Glutamatergic neuron (in vitro differentiated cells): Measurements from ENCODE around the gene STXBP5. TPM values are rescaled to one million over a fixed set of nuclear protein-coding genes. Genes with fewer than 3 reads are reported as not detected.

ENCODE experiments used
- DNase-seq: peaks from one replicate; pipeline ENCODE4 v3.0.0; 2022
- H3K27ac Mint-ChIP-seq: one replicate; pipeline ENCODE4 v1.8.0; 2020; ENCODE audit warnings: mild to moderate bottlenecking, mixed read lengths, inconsistent platforms; ENCODE audit not compliant: unreplicated experiment
- H3K27me3 Mint-ChIP-seq: one replicate; pipeline ENCODE4 v1.8.0; 2020; ENCODE audit warnings: mild to moderate bottlenecking, moderate library complexity, mixed read lengths, inconsistent platforms; ENCODE audit not compliant: unreplicated experiment
- H3K36me3 Mint-ChIP-seq: one replicate; pipeline ENCODE4 v1.8.0; 2020; ENCODE audit warnings: mild to moderate bottlenecking, mixed read lengths, inconsistent platforms; ENCODE audit not compliant: unreplicated experiment
- H3K4me1 Mint-ChIP-seq: one replicate; pipeline ENCODE4 v1.8.0; 2020; ENCODE audit warnings: mild to moderate bottlenecking, low read depth, mixed read lengths, inconsistent platforms; ENCODE audit not compliant: unreplicated experiment
- H3K4me3 Mint-ChIP-seq: one replicate; pipeline ENCODE4 v1.8.0; 2020; ENCODE audit warnings: mild to moderate bottlenecking, mixed read lengths, inconsistent platforms; ENCODE audit not compliant: unreplicated experiment
- H3K9me3 Mint-ChIP-seq: one replicate; pipeline ENCODE4 v1.8.0; 2020; ENCODE audit warnings: mild to moderate bottlenecking, moderate library complexity, mixed read lengths, inconsistent platforms; ENCODE audit not compliant: unreplicated experiment
- total RNA-seq: library from RNA; stranded (reverse); fragmentation: NEBNext Ultra II Directional; extraction: Animal tissue kit (Norgen Biotek cat#: 25700); gene quantifications from one replicate; pipeline ENCODE4 v1.2.1, GENCODE V29; 2021; ENCODE audit not compliant: unreplicated experiment
- TF ChIP-seq, protein P1 (sequence below): fragments of 200-600 bp; sonication (generic); IDR thresholded peaks from one replicate; pipeline ENCODE4 v1.5.0; 2021; ENCODE audit not compliant: partially characterized antibody, unreplicated experiment

The STXBP5 gene
- total RNA-seq, 1 donor from 2014 or later = 14.6 TPM

DNA sequence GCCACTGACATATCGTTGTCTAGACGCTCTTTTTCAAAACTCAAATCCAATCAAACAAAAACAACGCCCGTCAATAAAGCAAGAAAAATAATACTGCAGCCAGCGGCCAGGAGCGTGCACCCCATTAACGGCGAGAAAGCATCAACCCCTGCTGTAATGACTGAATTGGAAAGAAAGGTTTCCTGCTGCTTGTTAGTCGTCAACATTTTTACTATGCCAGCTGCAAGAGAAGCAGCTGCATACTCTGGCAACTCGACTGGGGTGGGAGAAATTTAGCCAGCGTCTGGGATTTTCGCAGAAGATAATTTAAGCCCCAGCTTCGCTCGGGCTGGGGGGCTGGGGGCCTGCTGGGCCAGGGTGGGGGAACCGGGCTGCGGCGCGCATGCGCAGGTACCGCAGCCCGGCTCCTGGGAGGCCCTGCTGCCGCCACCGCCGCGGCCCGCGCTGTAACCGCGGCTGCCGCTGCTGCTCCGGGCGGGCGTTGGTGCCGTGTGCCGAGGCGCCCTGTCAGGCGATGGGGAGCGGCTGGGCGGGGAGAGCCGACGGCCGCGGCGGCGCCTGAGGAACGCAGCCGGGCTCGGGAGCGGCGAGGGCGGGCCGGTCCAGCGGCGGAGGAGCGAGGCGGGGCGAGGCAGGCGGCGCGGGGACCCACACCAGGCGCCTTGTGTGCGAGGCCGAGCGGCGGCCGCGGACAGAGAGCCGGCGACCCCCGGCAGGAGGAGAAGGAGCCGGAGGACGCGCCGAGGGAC, 732 bp upstream of the STXBP5 start:
- peak; percentile 78 for DNase-seq
- peaks cover 7% of the 10 kb centered on the region for H3K4me1 Mint-ChIP-seq
- H3K27ac Mint-ChIP-seq = peak overlapping the region; percentile 98
- H3K4me3 Mint-ChIP-seq = peak overlapping the region; percentile 98
- no peaks in the 10 kb centered on the region for H3K36me3 Mint-ChIP-seq
- H3K9me3 Mint-ChIP-seq = peaks cover 13% of the 10 kb centered on the region
- peaks cover 11% of the 10 kb centered on the region for H3K27me3 Mint-ChIP-seq
- TF ChIP-seq, protein P1, sequence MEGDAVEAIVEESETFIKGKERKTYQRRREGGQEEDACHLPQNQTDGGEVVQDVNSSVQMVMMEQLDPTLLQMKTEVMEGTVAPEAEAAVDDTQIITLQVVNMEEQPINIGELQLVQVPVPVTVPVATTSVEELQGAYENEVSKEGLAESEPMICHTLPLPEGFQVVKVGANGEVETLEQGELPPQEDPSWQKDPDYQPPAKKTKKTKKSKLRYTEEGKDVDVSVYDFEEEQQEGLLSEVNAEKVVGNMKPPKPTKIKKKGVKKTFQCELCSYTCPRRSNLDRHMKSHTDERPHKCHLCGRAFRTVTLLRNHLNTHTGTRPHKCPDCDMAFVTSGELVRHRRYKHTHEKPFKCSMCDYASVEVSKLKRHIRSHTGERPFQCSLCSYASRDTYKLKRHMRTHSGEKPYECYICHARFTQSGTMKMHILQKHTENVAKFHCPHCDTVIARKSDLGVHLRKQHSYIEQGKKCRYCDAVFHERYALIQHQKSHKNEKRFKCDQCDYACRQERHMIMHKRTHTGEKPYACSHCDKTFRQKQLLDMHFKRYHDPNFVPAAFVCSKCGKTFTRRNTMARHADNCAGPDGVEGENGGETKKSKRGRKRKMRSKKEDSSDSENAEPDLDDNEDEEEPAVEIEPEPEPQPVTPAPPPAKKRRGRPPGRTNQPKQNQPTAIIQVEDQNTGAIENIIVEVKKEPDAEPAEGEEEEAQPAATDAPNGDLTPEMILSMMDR = no peak

DNA sequence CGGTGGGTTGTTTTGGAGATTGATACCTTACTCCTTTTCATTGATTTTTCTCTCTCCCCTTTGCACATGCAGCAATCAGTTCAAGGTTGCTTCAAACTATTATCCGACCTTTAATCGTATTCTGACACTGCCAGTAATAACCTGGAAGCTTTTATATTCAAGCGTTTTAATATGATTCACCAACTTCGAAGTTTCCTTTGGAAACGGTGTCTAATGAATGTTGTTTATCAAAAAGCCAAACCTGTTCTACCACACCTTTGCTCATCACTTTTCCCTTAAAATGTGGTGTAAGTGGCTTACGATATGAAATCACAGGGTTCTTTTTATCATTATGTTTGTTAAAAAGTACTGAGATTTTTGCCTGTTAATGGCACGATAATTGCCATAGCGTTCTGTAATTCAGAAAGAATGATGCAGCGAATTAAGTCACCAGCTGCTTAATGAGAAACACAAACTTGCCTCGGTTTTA, 660 bp downstream of the STXBP5 start:
- Mint-ChIP-seq H3K27me3 (peaks cover 11% of the 10 kb centered on the region), H3K9me3 (peaks cover 13% of the 10 kb centered on the region), H3K4me1 (peaks cover 7% of the 10 kb centered on the region), H3K36me3 (no peaks in the 10 kb centered on the region), H3K27ac (peak overlapping the region; percentile 95), H3K4me3 (peak overlapping the region; percentile 85)
- no peak for DNase-seq
- TF ChIP-seq, protein P1 = no peak

DNA sequence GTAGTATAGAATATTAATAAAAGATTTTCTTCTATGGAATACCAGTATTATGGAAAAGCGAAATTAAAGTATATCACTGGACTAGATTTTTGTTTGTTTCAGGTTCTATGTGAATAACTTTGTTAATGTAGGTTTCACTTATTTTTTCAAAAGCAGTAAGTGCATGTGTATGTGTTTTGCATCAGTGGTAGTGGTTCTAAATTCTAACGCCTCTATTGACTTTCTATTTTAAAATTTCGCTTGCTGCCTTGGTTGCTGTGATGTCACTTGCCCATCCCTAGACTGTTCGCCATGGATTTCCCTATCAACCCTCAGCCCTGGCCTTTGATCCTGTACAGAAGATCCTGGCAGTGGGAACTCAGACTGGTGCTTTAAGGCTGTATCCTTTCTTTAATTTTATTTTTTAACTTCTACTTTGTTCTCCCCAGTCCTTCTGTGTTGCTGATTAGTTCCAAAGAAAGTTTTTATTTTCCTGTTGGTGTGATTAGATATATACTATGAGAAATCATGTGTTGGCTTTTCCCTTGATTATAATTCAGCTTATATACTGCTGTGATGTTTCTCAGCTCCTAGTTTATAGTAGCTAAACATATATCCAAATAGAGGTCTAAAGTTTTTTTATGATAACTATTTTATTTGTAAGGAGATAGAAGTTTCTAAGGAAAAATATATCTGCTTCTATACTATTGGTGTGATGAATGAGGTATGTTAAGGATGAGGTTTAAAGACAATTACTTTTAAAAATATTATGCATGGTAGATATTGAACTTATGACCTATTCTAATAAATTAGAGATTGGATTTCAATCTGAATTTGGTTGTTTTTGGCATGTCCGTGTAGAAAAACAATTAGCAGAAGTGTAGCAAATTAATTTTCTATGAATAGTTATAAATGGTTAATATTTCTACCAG, 1.7 kb downstream of the STXBP5 start:
- Mint-ChIP-seq H3K4me3 (peak overlapping the region; percentile 85), H3K27me3 (peaks cover 11% of the 10 kb centered on the region), H3K4me1 (peaks cover 7% of the 10 kb centered on the region), H3K9me3 (peaks cover 13% of the 10 kb centered on the region), H3K27ac (peak overlapping the region; percentile 59), H3K36me3 (no peaks in the 10 kb centered on the region)
- TF ChIP-seq, protein P1 = no peak
- no peak for DNase-seq

DNA sequence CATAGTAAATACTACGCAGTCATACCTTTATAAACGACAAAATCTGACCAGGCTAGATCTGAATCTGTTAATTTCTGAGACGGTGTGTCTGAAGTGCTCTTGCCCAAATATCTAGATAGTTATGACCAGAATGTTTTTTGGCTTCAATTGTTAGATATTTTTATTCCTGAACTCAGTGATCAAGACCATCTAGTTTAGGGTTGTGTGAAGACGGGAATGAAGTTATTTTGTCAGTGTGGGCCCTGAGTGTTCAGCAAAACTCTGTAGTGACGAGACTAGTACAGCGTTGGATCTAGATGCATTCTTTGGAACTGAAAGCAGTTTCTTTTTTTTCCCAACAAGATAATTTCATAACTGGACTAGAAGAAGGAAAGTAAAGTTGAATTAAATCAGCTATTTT, 3.1 kb downstream of the STXBP5 start:
- H3K27me3 Mint-ChIP-seq = peaks cover 11% of the 10 kb centered on the region
- H3K27ac Mint-ChIP-seq = no peak overlapping the region
- H3K4me1 Mint-ChIP-seq = peaks cover 6% of the 10 kb centered on the region
- TF ChIP-seq, protein P1 = no peak
- peaks cover 9% of the 10 kb centered on the region for H3K9me3 Mint-ChIP-seq
- H3K4me3 Mint-ChIP-seq = no peak overlapping the region
- H3K36me3 Mint-ChIP-seq = no peaks in the 10 kb centered on the region
- no peak for DNase-seq
